ENCODE results near the gene AHSG. TPM values are rescaled to one million over a fixed set of nuclear protein-coding genes. Genes with fewer than 3 reads are reported as not detected.
A peak's percentile ranks its signal among the peaks of the same experiment; 100 is the strongest.
"Not testable (repeated sequence)": the region's sequence is repeated elsewhere in the genome, so short reads cannot be mapped to it uniquely, and the experiment has no call there.

Gene AHSG
- total RNA-seq, 4 donors from 2014 or later, result not detected

GRCh38 chr3:186630950-186631641, 18.2 kb downstream of the AHSG start:
- TF ChIP-seq CTCF (IDR thresholded peaks at IDR 0.05) (no peak), POLR2A (IDR thresholded peaks at IDR 0.05) (no peak)
- 62 to 63% methylated on average over 6 of the region's 6 CpGs for WGBS, 2 donors
- no peak for DNase-seq

GRCh38 chr3:186633481-186633880, 20.6 kb downstream of the AHSG start:
- Histone ChIP-seq H3K36me3 (no peaks in the 10 kb centered on the region), H3K9me3 (no peaks in the 10 kb centered on the region), H3K4me1 (peaks cover 0 to 35% (median 0%) of the 10 kb centered on the region in 3 donors), H3K4me3 (no peak overlapping the region), H3K27ac (peak overlapping the region in 1 of 4 donors; percentile 17), H3K27me3 (peaks cover 0 to 7% (median 0%) of the 10 kb centered on the region in 4 donors)
- DNase-seq, result no peak
- intact Hi-C loops (cut with DNase I), result no loop called here
- no peak for TF ChIP-seq POLR2A (IDR thresholded peaks at IDR 0.05)
- no peak for TF ChIP-seq CTCF (IDR thresholded peaks at IDR 0.05)

More at GRCh38 chr3:186630950-186631641, 18.2 kb downstream of the AHSG start:
- Histone ChIP-seq H3K36me3 (no peaks in the 10 kb centered on the region), H3K4me1 (peaks cover 0 to 18% (median 0%) of the 10 kb centered on the region in 3 donors), H3K9me3 (no peaks in the 10 kb centered on the region), H3K27me3 (peaks cover 0 to 13% (median 0%) of the 10 kb centered on the region in 4 donors), H3K27ac (peak overlapping the region in 2 of 4 donors; percentile 43 to 50), H3K4me3 (no peak overlapping the region)
- intact Hi-C loops (cut with DNase I), result no loop called here

GRCh38 chr3:186634207-186634606, 21.3 kb downstream of the AHSG start:
- H3K4me3 ChIP-seq; H3K27ac ChIP-seq; intact Hi-C loops (cut with DNase I); DNase-seq; H3K27me3 ChIP-seq; H3K9me3 ChIP-seq; H3K36me3 ChIP-seq: not testable (repeated sequence)
- H3K4me1 ChIP-seq, result peaks cover 0 to 42% (median 0%) of the 10 kb centered on the region in 3 donors
- WGBS, 2 donors, result 77 to 85% methylated on average over 5 of the region's 5 CpGs

GRCh38 chr3:186635532-186635931, 22.7 kb downstream of the AHSG start:
- no peak for DNase-seq
- no peaks in the 10 kb centered on the region for H3K36me3 ChIP-seq
- H3K4me1 ChIP-seq, result peaks cover 10 to 55% (median 11%) of the 10 kb centered on the region in 3 donors
- H3K4me3 ChIP-seq, result no peak overlapping the region
- no peaks in the 10 kb centered on the region for H3K9me3 ChIP-seq
- intact Hi-C loops (cut with DNase I), result no loop called here
- TF ChIP-seq POLR2A (IDR thresholded peaks at IDR 0.05) (no peak), CTCF (IDR thresholded peaks at IDR 0.05) (no peak)
- WGBS, 2 donors, result 83 to 86% methylated on average over 1 to 3 of the region's 3 CpGs
- H3K27me3 ChIP-seq, result peaks cover 0 to 10% (median 0%) of the 10 kb centered on the region in 4 donors
- peak overlapping the region in 2 of 4 donors; percentile 40 to 51 for H3K27ac ChIP-seq

- intact Hi-C loops (cut with DNase I), result no loop called here
- 76 to 77% methylated on average over 7 of the region's 7 CpGs for WGBS, 2 donors
- no peak for DNase-seq
- Histone ChIP-seq H3K4me3 (no peak overlapping the region), H3K9me3 (no peaks in the 10 kb centered on the region), H3K36me3 (no peaks in the 10 kb centered on the region), H3K4me1 (peaks cover 11 to 65% (median 16%) of the 10 kb centered on the region in 3 donors), H3K27ac (peak overlapping the region in 1 of 4 donors; percentile 40), H3K27me3 (peaks cover 0 to 10% (median 0%) of the 10 kb centered on the region in 4 donors)
- TF ChIP-seq POLR2A (IDR thresholded peaks at IDR 0.05), result no peak
- no peak for TF ChIP-seq CTCF (IDR thresholded peaks at IDR 0.05)
Observed at GRCh38 chr3:186636536-186636935, 23.7 kb downstream of the AHSG start.
